ENCODE measurements around the gene TMEM74B. TPM values are rescaled to one million over a fixed set of nuclear protein-coding genes. Genes with fewer than 3 reads are reported as not detected.

The TMEM74B gene
- total and polyA plus RNA-seq, 4 donors, result 2.3 to 10.9 (median 7.6) TPM

- 89 to 93% methylated on average over 8 of the region's 8 CpGs for WGBS, 2 donors
- no peak overlapping the region for H3K9ac ChIP-seq (ENCODE audit: insufficient read depth in 1 of 2, low read length in 2 of 2)
- peaks cover 5 to 42% (median 22%) of the 10 kb centered on the region in 4 donors for H3K36me3 ChIP-seq (ENCODE audit: control insufficient read depth in 4 of 4, insufficient read depth in 4 of 4, low read length in 4 of 4)
- no peaks in the 10 kb centered on the region for H3K4me1 ChIP-seq (ENCODE audit: control insufficient read depth in 5 of 5, insufficient read depth in 5 of 5, low read length in 5 of 5)
- ATAC-seq (ENCODE audit: insufficient read depth, low FRiP score) (no peak), DNase-seq (no peak)
- H3K27ac ChIP-seq (ENCODE audit: low read depth in 1 of 2, low read length in 1 of 2), result no peak overlapping the region
- no peak for TF ChIP-seq CTCF (IDR thresholded peaks at IDR 0.05; ENCODE audit: control extremely low read depth, extremely low read depth)
- H3K9me3 ChIP-seq (ENCODE audit: control insufficient read depth in 4 of 4, insufficient read depth in 3 of 4, low read length in 3 of 4), result no peaks in the 10 kb centered on the region
- no peak overlapping the region for H3K4me3 ChIP-seq
- H3K27me3 ChIP-seq (ENCODE audit: control insufficient read depth in 3 of 3, insufficient read depth in 3 of 3, low read length in 2 of 3), result no peaks in the 10 kb centered on the region
Measured at GRCh38 chr20:1174787-1175186, 10.0 kb downstream of the TMEM74B start.

GRCh38 chr20:1173698-1174097, 11.1 kb downstream of the TMEM74B start:
- DNase-seq (no peak), ATAC-seq (ENCODE audit: insufficient read depth, low FRiP score) (no peak)
- Histone ChIP-seq H3K27me3 (ENCODE audit: control insufficient read depth in 3 of 3, insufficient read depth in 3 of 3, low read length in 2 of 3) (no peaks in the 10 kb centered on the region), H3K9me3 (ENCODE audit: control insufficient read depth in 4 of 4, insufficient read depth in 3 of 4, low read length in 3 of 4) (no peaks in the 10 kb centered on the region), H3K36me3 (ENCODE audit: control insufficient read depth in 4 of 4, insufficient read depth in 4 of 4, low read length in 4 of 4) (peaks cover 7 to 50% (median 32%) of the 10 kb centered on the region in 4 donors), H3K4me1 (ENCODE audit: control insufficient read depth in 5 of 5, insufficient read depth in 5 of 5, low read length in 5 of 5) (no peaks in the 10 kb centered on the region), H3K9ac (ENCODE audit: insufficient read depth in 1 of 2, low read length in 2 of 2) (no peak overlapping the region), H3K27ac (ENCODE audit: low read depth in 1 of 2, low read length in 1 of 2) (no peak overlapping the region), H3K4me3 (no peak overlapping the region)
- 89% methylated on average over 4 of the region's 4 CpGs for WGBS, 2 donors
- no peak for TF ChIP-seq CTCF (IDR thresholded peaks at IDR 0.05; ENCODE audit: control extremely low read depth, extremely low read depth)

GRCh38 chr20:1171461-1172093, 13.2 kb downstream of the TMEM74B start:
- no peak overlapping the region for H3K9ac ChIP-seq (ENCODE audit: insufficient read depth in 1 of 2, low read length in 2 of 2)
- H3K36me3 ChIP-seq (ENCODE audit: control insufficient read depth in 4 of 4, insufficient read depth in 4 of 4, low read length in 4 of 4), result peaks cover 12 to 52% (median 44%) of the 10 kb centered on the region in 4 donors
- H3K4me3 ChIP-seq, result no peak overlapping the region
- no peak for ATAC-seq (ENCODE audit: insufficient read depth, low FRiP score)
- peak; percentile 38 to 64 (median 46) for DNase-seq
- TF ChIP-seq CTCF (IDR thresholded peaks at IDR 0.05; ENCODE audit: control extremely low read depth, extremely low read depth), result no peak
- no peaks in the 10 kb centered on the region for H3K27me3 ChIP-seq (ENCODE audit: control insufficient read depth in 3 of 3, insufficient read depth in 3 of 3, low read length in 2 of 3)
- H3K4me1 ChIP-seq (ENCODE audit: control insufficient read depth in 5 of 5, insufficient read depth in 5 of 5, low read length in 5 of 5), result no peaks in the 10 kb centered on the region
- 69 to 88% methylated on average over 4 of the region's 4 CpGs for WGBS, 2 donors
- no peaks in the 10 kb centered on the region for H3K9me3 ChIP-seq (ENCODE audit: control insufficient read depth in 4 of 4, insufficient read depth in 3 of 4, low read length in 3 of 4)
- no peak overlapping the region for H3K27ac ChIP-seq (ENCODE audit: low read depth in 1 of 2, low read length in 1 of 2)

- no peak for ATAC-seq (ENCODE audit: insufficient read depth, low FRiP score)
- Histone ChIP-seq H3K27me3 (ENCODE audit: control insufficient read depth in 3 of 3, insufficient read depth in 3 of 3, low read length in 2 of 3) (no peaks in the 10 kb centered on the region), H3K9me3 (ENCODE audit: control insufficient read depth in 4 of 4, insufficient read depth in 3 of 4, low read length in 3 of 4) (no peaks in the 10 kb centered on the region), H3K27ac (ENCODE audit: low read depth in 1 of 2, low read length in 1 of 2) (no peak overlapping the region), H3K4me1 (ENCODE audit: control insufficient read depth in 5 of 5, insufficient read depth in 5 of 5, low read length in 5 of 5) (no peaks in the 10 kb centered on the region), H3K4me3 (no peak overlapping the region), H3K36me3 (ENCODE audit: control insufficient read depth in 4 of 4, insufficient read depth in 4 of 4, low read length in 4 of 4) (peaks cover 22 to 57% (median 45%) of the 10 kb centered on the region in 4 donors), H3K9ac (ENCODE audit: insufficient read depth in 1 of 2, low read length in 2 of 2) (no peak overlapping the region)
- WGBS, 2 donors, result 95 to 97% methylated on average over 5 of the region's 5 CpGs
- DNase-seq, result no peak
- TF ChIP-seq CTCF (IDR thresholded peaks at IDR 0.05; ENCODE audit: control extremely low read depth, extremely low read depth), result no peak
Measured at GRCh38 chr20:1169224-1169623, 15.6 kb downstream of the TMEM74B start.

Data from lung (tissue), 12 donors.